NB4 (cell line): ENCODE data around the gene CENPL.

Source experiments
- POLR2A ChIP-seq: IDR thresholded peaks from 2 replicates; pipeline ENCODE4 v1.6.1; 2011; ENCODE audit warnings: mild to moderate bottlenecking; ENCODE audit not compliant: insufficient read length; ENCODE audit errors: extremely low read depth
- TF ChIP-seq, protein P1 (sequence below): IDR thresholded peaks from one replicate; pipeline ENCODE4 v1.5.1; 2012; ENCODE audit warnings: low read depth, low read length

- TF ChIP-seq, protein P1, sequence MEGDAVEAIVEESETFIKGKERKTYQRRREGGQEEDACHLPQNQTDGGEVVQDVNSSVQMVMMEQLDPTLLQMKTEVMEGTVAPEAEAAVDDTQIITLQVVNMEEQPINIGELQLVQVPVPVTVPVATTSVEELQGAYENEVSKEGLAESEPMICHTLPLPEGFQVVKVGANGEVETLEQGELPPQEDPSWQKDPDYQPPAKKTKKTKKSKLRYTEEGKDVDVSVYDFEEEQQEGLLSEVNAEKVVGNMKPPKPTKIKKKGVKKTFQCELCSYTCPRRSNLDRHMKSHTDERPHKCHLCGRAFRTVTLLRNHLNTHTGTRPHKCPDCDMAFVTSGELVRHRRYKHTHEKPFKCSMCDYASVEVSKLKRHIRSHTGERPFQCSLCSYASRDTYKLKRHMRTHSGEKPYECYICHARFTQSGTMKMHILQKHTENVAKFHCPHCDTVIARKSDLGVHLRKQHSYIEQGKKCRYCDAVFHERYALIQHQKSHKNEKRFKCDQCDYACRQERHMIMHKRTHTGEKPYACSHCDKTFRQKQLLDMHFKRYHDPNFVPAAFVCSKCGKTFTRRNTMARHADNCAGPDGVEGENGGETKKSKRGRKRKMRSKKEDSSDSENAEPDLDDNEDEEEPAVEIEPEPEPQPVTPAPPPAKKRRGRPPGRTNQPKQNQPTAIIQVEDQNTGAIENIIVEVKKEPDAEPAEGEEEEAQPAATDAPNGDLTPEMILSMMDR = no peak
- TF ChIP-seq POLR2A = no peak
Measured at GRCh38 chr1:173862769-173863223, 38.1 kb upstream of the CENPL start.
